IMR-90 (cell line): Measurements from ENCODE around the gene PRPSAP1. TPM values are rescaled to one million over a fixed set of nuclear protein-coding genes. Genes with fewer than 3 reads are reported as not detected.

ENCODE experiments used
- ATAC-seq: fragments of 200-7000 bp; cut with Tn5 transposase; 2 replicates; pipeline ENCODE4 v1.9.1; 2020; ENCODE audit warnings: low read depth, mild to moderate bottlenecking, moderate library complexity
- BruUV-seq: library from RNA; stranded (reverse); fragments of 400-500 nt; replicated peaks from 2 replicates; lab custom pipeline; 2021; lab: Mats Ljungman, UMichigan
- CTCF ChIA-PET: fragments of 300-600 bp; formaldehyde crosslinking; extraction: SDS; loops from one replicate; lab custom pipeline; 2021; ENCODE audit warnings: antibody characterized with exemption; lab: Yijun Ruan, JAX
- POLR2A ChIA-PET: fragments of 300-600 bp; sonication (Branson Sonifier 250); formaldehyde crosslinking; loops from one replicate; lab custom pipeline; 2022; ENCODE audit warnings: antibody characterized with exemption; ENCODE audit not compliant: unreplicated experiment; lab: Charles Lee
- DNase-seq: peaks from one replicate; pipeline ENCODE4 v3.0.0; 2013
- H2AFZ ChIP-seq: replicated peaks from 2 replicates; pipeline ENCODE3; 2013; ENCODE audit warnings: low read length, mild to moderate bottlenecking; ENCODE audit not compliant: poor library complexity
- H2AK5ac ChIP-seq: 2 replicates; pipeline ENCODE4 v1.6.1; 2013; ENCODE audit warnings: low read depth, low read length, inconsistent platforms
- H2AK9ac ChIP-seq: replicated peaks from 2 replicates; pipeline ENCODE3; 2013; ENCODE audit warnings: mild to moderate bottlenecking, low read depth, low read length, moderate library complexity; ENCODE audit not compliant: poor library complexity
- H2BK120ac ChIP-seq: 2 replicates; pipeline ENCODE4 v1.6.1; 2013; ENCODE audit warnings: low read depth, low read length, inconsistent platforms
- H2BK15ac ChIP-seq: 3 replicates; pipeline ENCODE4 v1.6.1; 2013; ENCODE audit warnings: low read depth, low read length, inconsistent platforms
- H2BK20ac ChIP-seq: 2 replicates; pipeline ENCODE4 v1.6.1; 2013; ENCODE audit warnings: low read depth, mild to moderate bottlenecking, inconsistent platforms, low read length, moderate library complexity
- H2BK5ac ChIP-seq: 2 replicates; pipeline ENCODE4 v1.6.1; 2013; ENCODE audit warnings: mild to moderate bottlenecking, low read depth, low read length, inconsistent platforms; ENCODE audit not compliant: poor library complexity, severe bottlenecking
- H3K14ac ChIP-seq: replicated peaks from 2 replicates; pipeline ENCODE4 v1.6.1; 2013; ENCODE audit warnings: low read depth, low read length, inconsistent platforms
- H3K18ac ChIP-seq: 2 replicates; pipeline ENCODE4 v1.6.1; 2013; ENCODE audit warnings: low read depth, low read length, control low read depth
- H3K23ac ChIP-seq: 2 replicates; pipeline ENCODE4 v1.6.1; 2013; ENCODE audit warnings: low read depth, low read length, inconsistent platforms
- H3K27ac ChIP-seq: 2 replicates; pipeline ENCODE4 v1.5.1; 2013; ENCODE audit warnings: mild to moderate bottlenecking, control low read depth, low read length; ENCODE audit not compliant: insufficient read depth
- H3K27me3 ChIP-seq: 2 replicates; pipeline ENCODE4 v1.6.1; 2013; ENCODE audit warnings: low read length; ENCODE audit not compliant: control insufficient read depth, insufficient read depth
- H3K36me3 ChIP-seq: 2 replicates; pipeline ENCODE4 v1.6.1; 2013; ENCODE audit warnings: low read length, mixed read lengths; ENCODE audit not compliant: control insufficient read depth, insufficient read depth
- H3K4ac ChIP-seq: 2 replicates; pipeline ENCODE4 v1.6.1; 2013; ENCODE audit warnings: low read depth, low read length, inconsistent platforms
- H3K4me1 ChIP-seq: 2 replicates; pipeline ENCODE4 v1.6.1; 2013; ENCODE audit warnings: low read length, mixed read lengths; ENCODE audit not compliant: control insufficient read depth, insufficient read depth
- H3K4me2 ChIP-seq: 2 replicates; pipeline ENCODE4 v1.6.1; 2013; ENCODE audit warnings: low read depth, mild to moderate bottlenecking, control low read depth, low read length, moderate library complexity
- H3K4me3 ChIP-seq: 2 replicates; pipeline ENCODE4 v1.5.1; 2013; ENCODE audit warnings: low read depth, mild to moderate bottlenecking, control low read depth, low read length, moderate library complexity; ENCODE audit not compliant: insufficient read depth
- H3K56ac ChIP-seq: 2 replicates; pipeline ENCODE4 v1.6.1; 2013; ENCODE audit warnings: low read length, inconsistent platforms; ENCODE audit not compliant: insufficient read depth; ENCODE audit errors: extremely low read depth
- H3K79me1 ChIP-seq, 2 experiments: 2 replicates each; pipeline ENCODE4 v1.6.1; 2013; ENCODE audit warnings: low read length in 2 of 2, inconsistent platforms in 1 of 2, low read depth in 1 of 2
- H3K9ac ChIP-seq: 2 replicates; pipeline ENCODE4 v1.6.1; 2013; ENCODE audit warnings: low read depth, low read length, control low read depth
- H3K9me1 ChIP-seq: 2 replicates; pipeline ENCODE4 v1.6.1; 2013; ENCODE audit warnings: low read length, inconsistent platforms; ENCODE audit not compliant: insufficient read depth
- H3K9me3 ChIP-seq: 2 replicates; pipeline ENCODE4 v1.6.1; 2013; ENCODE audit warnings: low read length; ENCODE audit not compliant: control insufficient read depth, insufficient read depth
- H4K20me1 ChIP-seq: 2 replicates; pipeline ENCODE4 v1.6.1; 2013; ENCODE audit warnings: low read length, inconsistent platforms; ENCODE audit not compliant: insufficient read depth
- H4K5ac ChIP-seq: 2 replicates; pipeline ENCODE4 v1.6.1; 2013; ENCODE audit warnings: mild to moderate bottlenecking, low read depth, low read length, control low read depth
- H4K8ac ChIP-seq, 2 experiments: 2 replicates each; pipeline ENCODE4 v1.6.1; 2013; ENCODE audit warnings: low read depth in 2 of 2, low read length in 2 of 2, control low read depth in 1 of 2, inconsistent platforms in 1 of 2
- H4K91ac ChIP-seq: 2 replicates; pipeline ENCODE4 v1.6.1; 2013; ENCODE audit warnings: low read depth, low read length, inconsistent platforms; ENCODE audit not compliant: insufficient read depth
- BHLHE40 ChIP-seq: fragments of 150-350 bp; IDR thresholded peaks from 2 replicates; pipeline ENCODE4 v1.6.1; 2016; ENCODE audit warnings: mild to moderate bottlenecking, low read depth, low read length
- CEBPB ChIP-seq: IDR thresholded peaks from 2 replicates; pipeline ENCODE4 v1.6.1; 2012; ENCODE audit warnings: low read depth, low read length, improper control_type of control experiment
- CHD1 ChIP-seq: IDR thresholded peaks from 2 replicates; pipeline ENCODE4 v1.6.1; 2012; ENCODE audit warnings: low read depth, low read length, improper control_type of control experiment
- ELK1 ChIP-seq: fragments of 150-350 bp; IDR thresholded peaks from 2 replicates; pipeline ENCODE4 v1.6.1; 2016; ENCODE audit warnings: low read depth, mild to moderate bottlenecking, low read length, moderate library complexity, borderline replicate concordance
- FOS ChIP-seq: fragments of 150-350 bp; IDR thresholded peaks from 2 replicates; pipeline ENCODE4 v1.6.1; 2016; ENCODE audit warnings: low read depth, low read length
- MAFK ChIP-seq: IDR thresholded peaks from 2 replicates; pipeline ENCODE4 v1.6.1; 2012; ENCODE audit warnings: low read depth, low read length, improper control_type of control experiment
- MAZ ChIP-seq: IDR thresholded peaks from 2 replicates; pipeline ENCODE4 v1.6.1; 2012; ENCODE audit warnings: low read depth, mild to moderate bottlenecking, low read length, improper control_type of control experiment, moderate library complexity, borderline replicate concordance
- MXI1 ChIP-seq: IDR thresholded peaks from 2 replicates; pipeline ENCODE4 v1.6.1; 2012; ENCODE audit warnings: low read depth, mild to moderate bottlenecking, low read length, moderate library complexity, borderline replicate concordance
- NFE2L2 ChIP-seq: fragments of 150-350 bp; IDR thresholded peaks from 2 replicates; pipeline ENCODE4 v1.6.1; 2016; ENCODE audit warnings: low read depth, mild to moderate bottlenecking, low read length
- RCOR1 ChIP-seq: IDR thresholded peaks from 2 replicates; pipeline ENCODE4 v1.6.1; 2012; ENCODE audit warnings: mild to moderate bottlenecking, low read length, improper control_type of control experiment; ENCODE audit not compliant: insufficient replicate concordance
- RFX5 ChIP-seq: IDR thresholded peaks from 2 replicates; pipeline ENCODE4 v1.8.0; 2012; ENCODE audit warnings: low read depth, mild to moderate bottlenecking, low read length, moderate library complexity
- SMC3 ChIP-seq: fragments of 150-350 bp; IDR thresholded peaks from 2 replicates; pipeline ENCODE4 v1.6.1; 2016; ENCODE audit warnings: low read depth, mild to moderate bottlenecking, antibody characterized with exemption, low read length, moderate library complexity
- USF2 ChIP-seq: fragments of 150-350 bp; IDR thresholded peaks from 2 replicates; pipeline ENCODE4 v1.6.1; 2017; ENCODE audit warnings: mild to moderate bottlenecking, antibody characterized with exemption, low read length, low read depth
- WGBS, 2 experiments: methylation state at CpG; one replicate each; pipeline versions ENCODE4 v1.1.5 to v1.1.7; 2013; ENCODE audit warnings: missing lambda C conversion rate in 2 of 2; ENCODE audit not compliant: insufficient read length in 1 of 2; ENCODE audit errors: extremely low coverage in 2 of 2; 5-methylcytosine and 5-hydroxymethylcytosine counted together
- dilution Hi-C: fragments of 300-500 bp; cut with HindIII; formaldehyde crosslinking; loops from one replicate; pipeline ENCODE4 v1.14.3; 2018; ENCODE audit warnings: low sequenced_read_pairs; ENCODE audit not compliant: unreplicated experiment
- in situ Hi-C: fragments of 300-500 bp; cut with MboI; formaldehyde crosslinking; loops from 3 replicates; pipeline ENCODE4 v1.14.3; 2019; ENCODE audit warnings: low sequenced_read_pairs, inconsistent platforms, mixed read lengths
- intact Hi-C: fragments of 100-400 bp; cut with micrococcal nuclease; formaldehyde crosslinking; loops from 2 replicates; pipeline ENCODE4 v1.10.0; 2022
- polyA plus RNA-seq, 3 experiments: library from polyadenylated mRNA; depleted of rRNA; stranded (reverse); fragments of >200 nt; gene quantifications; 2 replicates each; pipeline ENCODE4 v1.2.3, GENCODE V29; 2012; ENCODE audit warnings: low replicate concordance in 1 of 3
- total RNA-seq: library from RNA; depleted of rRNA; stranded (reverse); fragments of >200 nt; gene quantifications from 2 replicates; pipeline ENCODE4 v1.2.3, GENCODE V29; 2012
- TF ChIP-seq, protein P1 (sequence below): conservative IDR thresholded peaks from 2 replicates; pipeline ENCODE4 v1.5.1; 2012; ENCODE audit warnings: mild to moderate bottlenecking, low read depth, low read length, improper control_type of control experiment

The PRPSAP1 gene
- total and polyA plus RNA-seq, 2 of the 4 experiments (the other 2 are of a cell fraction): 34.4 to 48.6 TPM

DNA sequence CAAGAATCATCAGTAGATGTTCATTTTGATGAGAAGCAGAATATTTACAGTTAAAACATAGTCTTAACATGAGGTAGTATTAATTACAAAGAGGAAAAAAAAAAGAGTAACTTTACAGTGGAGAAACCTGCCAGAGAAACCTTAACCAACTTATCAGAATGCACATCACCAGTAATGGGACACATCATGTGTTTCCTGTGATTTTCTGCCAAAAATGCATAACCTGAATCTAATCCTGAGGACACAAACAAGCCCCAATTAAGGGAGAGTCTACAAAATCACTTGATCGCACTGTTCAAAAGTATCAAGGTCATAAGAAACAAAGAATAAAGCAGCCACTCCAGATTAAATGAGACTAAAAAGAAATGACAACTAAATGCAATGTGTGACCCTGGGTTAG lies 27.4 kb downstream of the PRPSAP1 start:
- Histone ChIP-seq H3K4ac (no peak overlapping the region), H3K9ac (no peak overlapping the region), H3K79me1 (peaks cover 9 to 10% of the 10 kb centered on the region in 2 experiments; a peak in 3 of 4 replicates), H2BK15ac (no peak overlapping the region), H2BK5ac (no peak overlapping the region), H4K20me1 (no peaks in the 10 kb centered on the region), H4K91ac (no peak overlapping the region), H3K4me3 (no peak overlapping the region), H3K23ac (no peak overlapping the region), H3K4me2 (no peak overlapping the region), H2BK120ac (no peak overlapping the region), H3K9me1 (peaks cover 3% of the 10 kb centered on the region; the same call in 1 of the 2 replicates), H3K9me3 (no peaks in the 10 kb centered on the region), H3K27ac (no peak overlapping the region), H3K27me3 (no peaks in the 10 kb centered on the region), H4K5ac (no peak overlapping the region), H3K14ac (no peak overlapping the region), H3K36me3 (peaks cover 28% of the 10 kb centered on the region), H4K8ac (no peak overlapping the region), H3K56ac (no peak overlapping the region), H2AK9ac (no peak overlapping the region), H2AFZ (no peak overlapping the region), H2BK20ac (no peak overlapping the region), H3K18ac (no peak overlapping the region), H2AK5ac (no peak overlapping the region), H3K4me1 (no peaks in the 10 kb centered on the region)
- in situ Hi-C loops: no loop called here
- intact Hi-C loops: no loop called here
- TF ChIP-seq USF2 (no peak), NFE2L2 (no peak), ELK1 (no peak), RFX5 (no peak), CEBPB (no peak), SMC3 (no peak), MXI1 (no peak), MAFK (no peak), RCOR1 (no peak), CHD1 (no peak), BHLHE40 (no peak), MAZ (no peak), FOS (no peak)
- TF ChIP-seq, protein P1, sequence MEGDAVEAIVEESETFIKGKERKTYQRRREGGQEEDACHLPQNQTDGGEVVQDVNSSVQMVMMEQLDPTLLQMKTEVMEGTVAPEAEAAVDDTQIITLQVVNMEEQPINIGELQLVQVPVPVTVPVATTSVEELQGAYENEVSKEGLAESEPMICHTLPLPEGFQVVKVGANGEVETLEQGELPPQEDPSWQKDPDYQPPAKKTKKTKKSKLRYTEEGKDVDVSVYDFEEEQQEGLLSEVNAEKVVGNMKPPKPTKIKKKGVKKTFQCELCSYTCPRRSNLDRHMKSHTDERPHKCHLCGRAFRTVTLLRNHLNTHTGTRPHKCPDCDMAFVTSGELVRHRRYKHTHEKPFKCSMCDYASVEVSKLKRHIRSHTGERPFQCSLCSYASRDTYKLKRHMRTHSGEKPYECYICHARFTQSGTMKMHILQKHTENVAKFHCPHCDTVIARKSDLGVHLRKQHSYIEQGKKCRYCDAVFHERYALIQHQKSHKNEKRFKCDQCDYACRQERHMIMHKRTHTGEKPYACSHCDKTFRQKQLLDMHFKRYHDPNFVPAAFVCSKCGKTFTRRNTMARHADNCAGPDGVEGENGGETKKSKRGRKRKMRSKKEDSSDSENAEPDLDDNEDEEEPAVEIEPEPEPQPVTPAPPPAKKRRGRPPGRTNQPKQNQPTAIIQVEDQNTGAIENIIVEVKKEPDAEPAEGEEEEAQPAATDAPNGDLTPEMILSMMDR: no peak
- POLR2A ChIA-PET: no interaction called here
- ATAC-seq (no peak), DNase-seq (no peak)
- CTCF ChIA-PET: no interaction called here
- BruUV-seq: no TSS peak
- no CpG with 5 or more reads among the region's 1 CpG for WGBS, 2 experiments
- dilution Hi-C loops: no loop called here
